GM12878 (cell line): Measurements from ENCODE around the gene PCBP4. TPM values are rescaled to one million over a fixed set of nuclear protein-coding genes. Genes with fewer than 3 reads are reported as not detected.

Source experiments
- ATAC-seq: fragments of 200-7000 bp; cut with Tn5 transposase; 3 replicates; pipeline ENCODE4 v1.9.1; 2020; ENCODE audit warnings: mild to moderate bottlenecking, moderate library complexity
- BruUV-seq: library from RNA; stranded (reverse); fragments of 400-500 nt; replicated peaks from 2 replicates; lab custom pipeline; 2021; lab: Mats Ljungman, UMichigan
- CTCF ChIA-PET: fragments of 300-600 bp; sonication (Branson Sonifier 250); formaldehyde crosslinking; extraction: SDS; loops from one replicate; lab custom pipeline; 2021; ENCODE audit warnings: inconsistent platforms; lab: Yijun Ruan, JAX
- POLR2A ChIA-PET: fragments of 350-600 bp; formaldehyde crosslinking; extraction: SDS; loops from one replicate; lab custom pipeline; 2021; ENCODE audit warnings: inconsistent platforms; lab: Charles Lee
- RAD21 ChIA-PET: fragments of 300-600 bp; sonication (Branson Sonifier 250); formaldehyde crosslinking; loops from one replicate; lab custom pipeline; 2023; ENCODE audit warnings: antibody characterized with exemption; ENCODE audit not compliant: unreplicated experiment; lab: Charles Lee
- SMC1A ChIA-PET: fragments of 300-600 bp; sonication (Branson Sonifier 250); formaldehyde crosslinking; loops from one replicate; lab custom pipeline; 2023; ENCODE audit not compliant: unreplicated experiment, uncharacterized antibody; lab: Charles Lee
- DNase-seq: peaks from one replicate; pipeline ENCODE4 v3.0.0-alpha.2; 2011; ENCODE audit warnings: low read depth, low spot score
- FAIRE-seq: peaks from 3 replicates; lab custom pipeline; 2011; peaks lifted over from hg19 to GRCh38; lab: Jason Lieb, UNC
- H2AFZ ChIP-seq: 2 replicates; pipeline ENCODE4 v1.6.0; 2011; ENCODE audit warnings: low read depth, low read length, control low read depth; ENCODE audit not compliant: control insufficient read depth
- H3K27ac ChIP-seq: 2 replicates; pipeline ENCODE4 v1.5.1; 2011; ENCODE audit warnings: control low read depth; ENCODE audit not compliant: control insufficient read depth, insufficient read depth
- H3K27me3 ChIP-seq, 2 experiments: replicated peaks in 1 of 2; 2 replicates each; pipeline versions ENCODE4 v1.6.0 to v1.6.1; 2011; ENCODE audit warnings: low read length in 1 of 2; ENCODE audit not compliant: control insufficient read depth in 2 of 2, insufficient read depth in 2 of 2
- H3K36me3 ChIP-seq, 2 experiments: 2 replicates each; pipeline ENCODE4 v1.5.1; 2011; ENCODE audit warnings: low read length in 1 of 2; ENCODE audit not compliant: control insufficient read depth in 2 of 2, insufficient read depth in 2 of 2
- H3K4me1 ChIP-seq: 2 replicates; pipeline ENCODE4 v1.6.1; 2011; ENCODE audit warnings: mild to moderate bottlenecking, low read length, moderate library complexity, mixed read lengths; ENCODE audit not compliant: control insufficient read depth, insufficient read depth
- H3K4me2 ChIP-seq: 2 replicates; pipeline ENCODE4 v1.6.0; 2011; ENCODE audit warnings: control low read depth; ENCODE audit not compliant: control insufficient read depth, insufficient read depth
- H3K4me3 ChIP-seq: fragments of 200-600 bp; sonication (generic); 2 replicates; pipeline ENCODE4 v1.5.1; 2016
- H3K79me2 ChIP-seq: 2 replicates; pipeline ENCODE4 v1.6.0; 2011; ENCODE audit warnings: low read length; ENCODE audit not compliant: control insufficient read depth, insufficient read depth
- H3K9ac ChIP-seq: 2 replicates; pipeline ENCODE4 v1.8.0; 2011; ENCODE audit warnings: low read length, control low read depth, mixed read lengths; ENCODE audit not compliant: control insufficient read depth, insufficient read depth
- H3K9me3 ChIP-seq: replicated peaks from 3 replicates; pipeline ENCODE4 v1.5.1; 2011; ENCODE audit warnings: mild to moderate bottlenecking, low read length; ENCODE audit not compliant: control insufficient read depth, insufficient read depth
- H4K20me1 ChIP-seq: 2 replicates; pipeline ENCODE4 v1.6.0; 2011; ENCODE audit not compliant: control insufficient read depth, insufficient read depth
- BCL11A ChIP-seq: IDR thresholded peaks from 2 replicates; pipeline ENCODE4 v1.6.1; 2011; ENCODE audit warnings: low read depth, low read length
- CBFB ChIP-seq: IDR thresholded peaks from 2 replicates; pipeline ENCODE4 v1.6.1; 2016; ENCODE audit warnings: antibody characterized with exemption, low read depth
- CBX5 ChIP-seq: sonication (generic); IDR thresholded peaks from 2 replicates; pipeline ENCODE4 v1.6.1; 2016; ENCODE audit warnings: low read depth, moderate library complexity, mild to moderate bottlenecking, inconsistent platforms
- E2F4 ChIP-seq: IDR thresholded peaks from 2 replicates; pipeline ENCODE4 v1.6.1; 2012; ENCODE audit warnings: low read depth, low read length, improper control_type of control experiment
- E2F8 ChIP-seq: fragments of 450-650 bp; IDR thresholded peaks from 2 replicates; pipeline ENCODE4 v1.6.1; 2018; ENCODE audit warnings: mild to moderate bottlenecking, low read depth, moderate library complexity; ENCODE audit not compliant: partially characterized antibody
- JUNB ChIP-seq: IDR thresholded peaks from 2 replicates; pipeline ENCODE4 v1.6.1; 2016; ENCODE audit warnings: antibody characterized with exemption, mild to moderate bottlenecking
- MEF2B ChIP-seq: fragments of 450-650 bp; IDR thresholded peaks from 2 replicates; pipeline ENCODE4 v1.6.1; 2018; ENCODE audit warnings: mild to moderate bottlenecking, moderate library complexity; ENCODE audit not compliant: partially characterized antibody, poor library complexity, severe bottlenecking
- NFIC ChIP-seq: IDR thresholded peaks from 2 replicates; pipeline ENCODE4 v1.6.1; 2012; ENCODE audit warnings: low read depth, mild to moderate bottlenecking, inconsistent platforms, low read length, moderate library complexity
- NR2F1 ChIP-seq: fragments of 450-650 bp; conservative IDR thresholded peaks from 2 replicates; pipeline ENCODE4 v1.6.1; 2017; ENCODE audit warnings: mild to moderate bottlenecking
- PBX3 ChIP-seq: IDR thresholded peaks from 2 replicates; pipeline ENCODE4 v1.6.1; 2011; ENCODE audit warnings: mild to moderate bottlenecking, low read depth, low read length, moderate library complexity; ENCODE audit not compliant: insufficient replicate concordance
- SMC3 ChIP-seq: IDR thresholded peaks from 2 replicates; pipeline ENCODE4 v1.6.1; 2011; ENCODE audit warnings: low read length, improper control_type of control experiment, borderline replicate concordance
- ZNF592 ChIP-seq: fragments of 450-650 bp; IDR thresholded peaks from 2 replicates; pipeline ENCODE4 v1.6.1; 2017; ENCODE audit warnings: mild to moderate bottlenecking, moderate library complexity
- ZZZ3 ChIP-seq: IDR thresholded peaks from 2 replicates; pipeline ENCODE4 v1.6.1; 2011; ENCODE audit warnings: low read depth; ENCODE audit not compliant: control insufficient read depth, insufficient read length
- WGBS: methylation state at CpG from one replicate; pipeline ENCODE4 v1.1.6; 2016; ENCODE audit warnings: low lambda C conversion rate; ENCODE audit not compliant: insufficient replicate concordance, insufficient coverage; ENCODE audit errors: missing lambda C conversion rate; 5-methylcytosine and 5-hydroxymethylcytosine counted together
- in situ Hi-C: fragments of 300-500 bp; cut with MboI; formaldehyde crosslinking; loops from 9 replicates; pipeline ENCODE4 v1.14.3; 2018; ENCODE audit warnings: mixed read lengths
- intact Hi-C: fragments of 100-400 bp; cut with micrococcal nuclease; formaldehyde crosslinking; loops from one replicate; pipeline ENCODE4 v1.14.2; 2022; ENCODE audit not compliant: unreplicated experiment
- polyA plus RNA-seq, 11 experiments: library from polyadenylated mRNA; depleted of rRNA in 4 of 11; unstranded in 6 of 11; stranded (reverse) in 5 of 11; fragments of >200 nt; fragmentation: Nextera tagmentation in 4 of 11; fragmentation: Illumina TruSeq in 1 of 11; extraction: Ambion mirVana in 4 of 11; extraction: Trizol in 1 of 11; gene quantifications; 1 replicate in 1 of 11; 2 replicates in 10 of 11; pipeline versions ENCODE4 v1.2.1 to v1.2.3, GENCODE V29; 2011 to 2016; ENCODE audit warnings: inconsistent platforms in 2 of 11, missing spikeins in 2 of 11, low read depth in 1 of 11
- total RNA-seq, 4 experiments: library from RNA; depleted of rRNA in 3 of 4; stranded (reverse); fragments of >200 nt in 3 of 4; fragmentation: Illumina TruSeq in 1 of 4; extraction: Trizol in 1 of 4; gene quantifications; 2 replicates each; pipeline versions ENCODE4 v1.2.1 to v1.2.3, GENCODE V29; 2013 to 2021

Gene PCBP4
- total and polyA plus RNA-seq, 10 of the 15 experiments (the other 5 are each of a cell fraction or from before 2014, with no cell fraction given), result 0.05 to 14.5 (median 4.2) TPM

DNA sequence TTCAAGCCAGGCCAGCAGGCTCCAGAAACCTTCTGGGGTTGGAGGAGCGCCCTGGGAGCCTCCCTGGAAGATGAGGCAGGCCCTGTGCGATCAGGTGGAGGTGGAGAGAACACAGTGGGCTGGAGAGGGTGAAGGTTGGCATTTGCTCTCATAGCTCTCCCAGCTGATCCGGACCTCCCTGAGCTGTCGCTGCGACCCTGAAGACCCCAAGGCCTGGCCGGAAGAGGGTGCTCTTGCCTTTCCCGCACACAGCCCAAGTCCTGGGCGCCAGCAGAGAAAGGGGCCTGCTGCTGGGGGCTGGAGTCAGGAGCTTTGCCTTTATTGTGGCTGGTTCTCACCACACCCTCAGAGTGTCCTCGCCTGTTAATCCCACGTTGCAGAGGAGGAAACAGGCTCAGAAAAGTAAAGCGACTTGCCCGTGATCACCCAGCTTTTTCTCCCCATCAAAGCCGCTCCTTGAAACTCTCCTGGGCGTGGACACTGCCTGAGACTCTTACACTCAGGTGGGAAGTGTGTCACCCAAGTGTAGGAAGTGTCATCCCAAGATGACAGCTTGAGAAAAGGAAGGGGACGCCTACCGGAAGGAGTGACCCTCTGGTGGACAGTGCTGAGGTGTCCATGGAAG lies 37.0 kb upstream of the PCBP4 start:
- Histone ChIP-seq H3K4me1 (peaks cover 12% of the 10 kb centered on the region), H2AFZ (no peak overlapping the region), H3K27ac (no peak overlapping the region), H3K79me2 (no peaks in the 10 kb centered on the region), H3K9ac (no peak overlapping the region), H3K4me2 (no peak overlapping the region), H3K27me3 (no peaks in the 10 kb centered on the region; a peak in 1 of 4 replicates), H3K36me3 (no peaks in the 10 kb centered on the region), H4K20me1 (no peaks in the 10 kb centered on the region), H3K4me3 (no peak overlapping the region), H3K9me3 (no peaks in the 10 kb centered on the region)
- POLR2A ChIA-PET, result interaction anchor here (0.9 to 1.7 kb wide), 7 partner anchors 8 to 119 kb away, joined by 3 to 6 read pairs (median 4); no protein-coding TSS in a partner anchor
- ATAC-seq, result peak; percentile 67
- no peak for FAIRE-seq
- in situ Hi-C loops, result loop anchor here (5.0 kb wide), 1 partner anchor 138 kb away; no protein-coding TSS in a partner anchor
- no TSS peak for BruUV-seq
- intact Hi-C loops, result no loop called here
- RAD21 ChIA-PET, result interaction anchor here (0.6 to 8.5 kb wide), 32 partner anchors 8 to 395 kb away, joined by 3 to 165 read pairs (median 5); partner anchors contain the start of genes DUSP7, RPL29, RRP9 and TLR9
- CTCF ChIA-PET, result interaction anchor here (0.6 to 10.6 kb wide), 38 partner anchors 9 to 335 kb away, joined by 3 to 334 read pairs (median 6); partner anchors contain the start of genes DUSP7, PARP3, POC1A and RRP9
- WGBS, result 55% methylated on average over 16 of the region's 16 CpGs
- DNase-seq, result no peak
- SMC1A ChIA-PET, result interaction anchor here (0.8 to 7.7 kb wide), 19 partner anchors 9 to 150 kb away, joined by 3 to 179 read pairs (median 6); partner anchors contain the start of genes DUSP7, POC1A and RRP9
- TF ChIP-seq CBX5, result no peak
- peak; percentile 72; the same call in 1 of the 2 replicates for TF ChIP-seq SMC3
- TF ChIP-seq JUNB, result no peak
- TF ChIP-seq ZNF592, result 0 out of 2 replicates have a peak, but pooled peaks have one; percentile 35
- TF ChIP-seq CBFB, result no peak
- TF ChIP-seq BCL11A, result no peak
- TF ChIP-seq E2F8, result no peak
- TF ChIP-seq PBX3, result no peak
- TF ChIP-seq MEF2B, result no peak
- TF ChIP-seq E2F4, result no peak
- peak; percentile 43 for TF ChIP-seq NR2F1
- no peak for TF ChIP-seq NFIC
- no peak for TF ChIP-seq ZZZ3
